HAP-1 (cell line): ENCODE data around the gene PPP6R2.

Source experiments
- DNase-seq, 2 experiments: peaks; one replicate each; pipeline ENCODE4 v3.0.0-alpha.2; 2016 to 2020; ENCODE audit warnings: low spot score in 2 of 2
- H3K27me3 ChIP-seq: fragments of 250-450 bp; sonication (Bioruptor Pico); 2 replicates; pipeline ENCODE4 v1.5.1; 2020; ENCODE audit warnings: low read depth, mild to moderate bottlenecking, moderate library complexity
- H3K36me3 ChIP-seq: fragments of 250-450 bp; sonication (Bioruptor Pico); replicated peaks from 2 replicates; pipeline ENCODE4 v1.5.1; 2020; ENCODE audit warnings: mild to moderate bottlenecking
- H3K4me1 ChIP-seq: fragments of 250-450 bp; sonication (Bioruptor Pico); 2 replicates; pipeline ENCODE4 v1.5.1; 2020; ENCODE audit warnings: mild to moderate bottlenecking
- H3K4me3 ChIP-seq: fragments of 250-450 bp; sonication (Bioruptor Pico); 2 replicates; pipeline ENCODE4 v1.5.1; 2020; ENCODE audit warnings: mild to moderate bottlenecking, moderate library complexity
- H3K9me3 ChIP-seq: fragments of 250-450 bp; sonication (Bioruptor Pico); 2 replicates; pipeline ENCODE4 v1.5.1; 2020; ENCODE audit warnings: mild to moderate bottlenecking, moderate library complexity
- in situ Hi-C: fragments of 300-500 bp; cut with MboI; formaldehyde crosslinking; loops from 3 replicates; pipeline ENCODE4 v1.14.3; 2020; ENCODE audit warnings: low sequenced_read_pairs, inconsistent platforms, mixed read lengths

The PPP6R2 gene

DNA sequence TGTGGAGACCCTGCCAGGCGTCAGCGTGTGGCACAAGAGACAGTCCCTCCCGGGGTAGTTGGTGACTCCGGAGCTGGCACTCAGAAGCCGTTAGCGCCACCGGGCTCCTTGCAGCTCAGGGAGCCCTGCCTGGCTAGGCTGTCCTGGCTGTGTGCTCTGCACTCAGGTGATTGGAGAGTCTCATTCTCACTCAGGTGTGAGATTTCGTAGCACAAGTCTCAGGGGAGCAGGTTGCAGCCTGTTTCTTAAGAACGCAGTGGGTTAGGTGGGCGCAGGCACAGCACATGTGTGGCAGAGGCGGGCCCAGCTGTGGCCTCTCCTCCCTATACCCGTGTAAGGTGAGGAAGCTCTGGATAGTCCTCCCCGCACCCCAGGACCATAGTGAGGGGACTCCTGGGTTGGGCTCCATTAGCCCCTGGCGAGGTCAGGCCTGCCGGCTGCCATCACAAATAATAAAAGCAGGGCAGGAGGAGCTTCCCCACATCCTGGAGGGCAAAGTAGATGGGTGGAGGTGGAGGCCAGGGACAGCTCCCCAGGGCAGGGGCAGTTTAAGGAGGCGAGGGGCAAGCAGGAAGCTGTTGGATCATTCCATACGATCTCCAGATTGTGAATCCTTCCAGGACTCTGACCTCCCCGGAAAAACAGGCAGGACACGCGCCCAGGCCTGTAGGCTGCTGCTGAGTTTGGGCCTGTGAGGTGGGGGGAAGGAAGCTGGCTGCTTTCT, 92.3 kb downstream of the PPP6R2 start:
- in situ Hi-C loops, result no loop called here
- no peak for DNase-seq
- Histone ChIP-seq H3K27me3 (no peaks in the 10 kb centered on the region), H3K4me1 (no peaks in the 10 kb centered on the region), H3K36me3 (peaks cover 55% of the 10 kb centered on the region), H3K9me3 (no peaks in the 10 kb centered on the region), H3K4me3 (no peak overlapping the region)

DNA sequence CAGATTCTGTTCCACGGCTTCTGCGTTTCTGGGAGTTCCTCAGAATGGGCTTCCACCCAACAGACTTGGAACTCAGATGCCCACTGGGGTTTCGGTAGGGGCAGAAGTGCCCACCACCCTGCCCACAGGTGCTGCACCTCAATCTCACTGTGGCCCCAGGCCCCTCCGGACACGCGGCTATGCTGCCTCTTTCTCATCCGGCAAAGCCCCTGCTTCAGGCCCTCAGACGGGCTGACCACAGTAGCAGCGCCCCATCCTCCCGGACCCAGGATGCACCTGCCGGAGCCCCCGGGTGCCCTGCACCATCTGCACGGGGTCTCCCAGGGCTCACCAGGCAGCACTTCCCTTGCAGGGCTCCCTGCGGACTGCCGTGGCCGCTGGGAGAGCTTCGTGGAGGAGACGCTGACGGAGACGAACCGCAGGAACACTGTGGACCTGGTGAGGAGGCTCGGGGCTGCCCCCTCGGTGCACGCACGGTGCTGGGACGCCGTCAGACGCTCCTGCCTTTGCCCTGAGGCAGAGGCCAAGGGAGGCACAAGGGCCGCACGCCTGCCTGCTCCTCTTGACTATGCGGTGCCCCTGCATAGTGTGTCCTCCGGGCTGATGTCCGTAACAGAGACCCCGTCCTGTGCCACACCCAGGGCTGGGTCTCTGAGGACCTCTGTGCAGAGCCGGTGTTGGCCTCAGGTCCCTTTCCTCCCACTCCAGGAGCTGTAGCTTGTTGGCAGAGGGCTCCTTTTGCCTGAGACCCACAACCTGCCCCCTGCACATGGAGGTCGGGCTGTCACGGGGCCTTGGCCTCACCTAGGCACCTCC, 93.1 kb downstream of the PPP6R2 start:
- in situ Hi-C loops, result no loop called here
- H3K36me3 ChIP-seq, result peaks cover 59% of the 10 kb centered on the region
- H3K4me3 ChIP-seq, result no peak overlapping the region
- H3K27me3 ChIP-seq, result no peaks in the 10 kb centered on the region
- no peak for DNase-seq
- no peaks in the 10 kb centered on the region for H3K9me3 ChIP-seq
- no peaks in the 10 kb centered on the region for H3K4me1 ChIP-seq

DNA sequence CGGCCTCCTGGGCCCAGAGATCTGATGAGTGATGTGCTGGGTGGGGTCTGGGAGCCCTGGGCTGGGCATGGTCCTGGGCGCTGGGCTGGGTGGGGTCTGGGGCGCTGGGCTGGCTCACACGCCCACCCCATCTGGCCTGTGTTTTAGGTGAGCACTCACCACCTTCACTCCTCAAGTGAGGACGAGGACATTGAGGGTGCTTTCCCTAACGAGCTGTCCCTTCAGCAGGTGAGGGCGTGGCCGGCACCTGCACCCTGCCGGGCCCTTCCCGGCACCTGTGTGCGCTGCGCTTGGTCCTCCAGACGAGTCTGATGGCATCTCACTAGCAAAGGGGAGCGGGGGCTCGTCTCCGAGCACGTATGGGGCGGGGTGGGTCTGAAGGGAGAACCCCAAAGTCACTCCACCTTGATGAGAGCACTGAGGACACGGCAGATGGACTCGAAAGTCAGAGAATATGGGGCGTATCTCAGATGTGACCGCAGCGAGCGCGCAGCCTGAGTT, 93.8 kb downstream of the PPP6R2 start:
- Histone ChIP-seq H3K36me3 (peaks cover 54% of the 10 kb centered on the region), H3K9me3 (no peaks in the 10 kb centered on the region), H3K4me3 (no peak overlapping the region), H3K27me3 (no peaks in the 10 kb centered on the region), H3K4me1 (no peaks in the 10 kb centered on the region)
- DNase-seq, result no peak
- in situ Hi-C loops, result no loop called here

GRCh38 chr22:50437511-50438304, 94.6 kb downstream of the PPP6R2 start:
- in situ Hi-C loops, result no loop called here
- no peaks in the 10 kb centered on the region for H3K9me3 ChIP-seq
- no peaks in the 10 kb centered on the region for H3K27me3 ChIP-seq
- H3K36me3 ChIP-seq, result peaks cover 47% of the 10 kb centered on the region
- no peak for DNase-seq
- no peaks in the 10 kb centered on the region for H3K4me1 ChIP-seq
- no peak overlapping the region for H3K4me3 ChIP-seq

DNA sequence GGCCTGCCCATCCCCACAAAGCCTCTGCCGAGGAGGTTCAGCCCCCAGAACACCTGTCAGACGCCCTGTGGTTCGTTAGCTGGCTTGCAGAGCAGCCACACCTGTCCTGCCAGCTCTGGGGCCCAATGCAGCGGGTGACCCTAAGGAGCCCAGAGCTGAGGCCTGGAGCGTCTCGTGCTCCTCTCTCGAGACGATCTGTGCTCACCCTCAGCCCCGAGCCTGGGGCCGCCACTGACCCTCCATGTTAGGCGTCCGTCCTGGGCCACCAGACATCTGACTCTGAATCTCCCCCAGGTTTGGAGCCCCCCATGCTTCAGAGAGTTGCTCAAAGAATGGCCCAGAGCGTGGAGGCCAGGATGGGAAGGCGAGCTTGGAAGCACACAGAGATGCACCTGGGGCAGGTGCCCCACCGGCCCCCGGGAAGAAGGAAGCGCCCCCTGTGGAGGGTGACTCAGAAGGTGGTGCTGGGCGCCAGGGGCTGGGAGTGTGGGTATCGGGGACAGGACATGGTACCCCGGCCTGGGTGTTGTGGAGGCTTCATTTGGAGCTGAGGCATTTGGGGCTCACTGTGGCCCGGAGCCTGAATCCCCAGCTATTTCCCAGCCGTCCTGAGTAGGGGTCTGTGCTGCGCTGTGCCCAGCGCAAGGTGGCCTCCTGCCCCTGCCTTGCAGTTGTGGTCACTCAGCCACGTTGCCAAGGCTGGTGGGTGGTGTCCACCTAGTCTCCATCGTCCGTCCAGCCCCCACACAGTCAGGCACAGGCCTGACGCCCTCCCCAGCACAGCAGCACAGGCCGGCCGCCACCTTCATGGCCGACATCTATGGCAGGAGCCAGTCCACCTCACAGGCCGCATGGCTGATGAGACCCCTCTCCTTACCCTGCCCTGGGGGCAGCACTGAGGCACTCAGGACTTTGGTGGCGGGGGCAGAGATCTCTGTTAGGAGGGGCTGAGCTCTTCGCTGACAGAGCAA, 95.5 kb downstream of the PPP6R2 start:
- Histone ChIP-seq H3K36me3 (peaks cover 49% of the 10 kb centered on the region), H3K9me3 (no peaks in the 10 kb centered on the region), H3K4me3 (no peak overlapping the region), H3K27me3 (no peaks in the 10 kb centered on the region), H3K4me1 (no peaks in the 10 kb centered on the region)
- in situ Hi-C loops, result no loop called here
- DNase-seq, result no peak

- in situ Hi-C loops, result no loop called here
- H3K4me3 ChIP-seq, result no peak overlapping the region
- DNase-seq, result no peak
- no peaks in the 10 kb centered on the region for H3K27me3 ChIP-seq
- H3K4me1 ChIP-seq, result no peaks in the 10 kb centered on the region
- H3K9me3 ChIP-seq, result no peaks in the 10 kb centered on the region
- peaks cover 52% of the 10 kb centered on the region for H3K36me3 ChIP-seq
Observed at GRCh38 chr22:50439314-50439870, 96.3 kb downstream of the PPP6R2 start.

DNA sequence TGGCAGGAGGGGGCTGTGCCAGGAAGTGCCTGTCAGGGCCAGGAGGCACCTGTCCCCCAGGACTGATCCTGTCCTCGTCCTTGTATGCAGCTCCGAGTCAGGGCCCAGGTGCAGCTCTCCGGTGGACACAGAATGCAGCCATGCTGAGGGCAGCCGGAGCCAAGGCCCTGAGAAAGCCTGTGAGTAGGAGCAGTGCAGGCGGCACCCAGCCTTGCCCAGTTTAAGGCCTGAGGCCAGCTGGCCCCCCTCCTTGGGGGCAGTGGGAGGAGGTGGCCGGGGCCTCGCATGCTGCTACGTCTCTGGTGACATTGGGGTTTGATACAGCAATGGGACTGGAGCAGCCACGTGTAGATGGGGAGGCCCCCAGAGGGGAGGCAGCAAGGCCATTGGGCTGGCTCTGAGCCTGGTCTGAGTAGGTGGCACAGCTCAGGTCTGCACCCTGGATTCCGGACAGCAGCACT, 96.8 kb downstream of the PPP6R2 start:
- no peak for DNase-seq
- Histone ChIP-seq H3K4me3 (no peak overlapping the region), H3K27me3 (no peaks in the 10 kb centered on the region), H3K4me1 (no peaks in the 10 kb centered on the region), H3K9me3 (no peaks in the 10 kb centered on the region), H3K36me3 (peaks cover 54% of the 10 kb centered on the region)
- in situ Hi-C loops, result no loop called here

DNA sequence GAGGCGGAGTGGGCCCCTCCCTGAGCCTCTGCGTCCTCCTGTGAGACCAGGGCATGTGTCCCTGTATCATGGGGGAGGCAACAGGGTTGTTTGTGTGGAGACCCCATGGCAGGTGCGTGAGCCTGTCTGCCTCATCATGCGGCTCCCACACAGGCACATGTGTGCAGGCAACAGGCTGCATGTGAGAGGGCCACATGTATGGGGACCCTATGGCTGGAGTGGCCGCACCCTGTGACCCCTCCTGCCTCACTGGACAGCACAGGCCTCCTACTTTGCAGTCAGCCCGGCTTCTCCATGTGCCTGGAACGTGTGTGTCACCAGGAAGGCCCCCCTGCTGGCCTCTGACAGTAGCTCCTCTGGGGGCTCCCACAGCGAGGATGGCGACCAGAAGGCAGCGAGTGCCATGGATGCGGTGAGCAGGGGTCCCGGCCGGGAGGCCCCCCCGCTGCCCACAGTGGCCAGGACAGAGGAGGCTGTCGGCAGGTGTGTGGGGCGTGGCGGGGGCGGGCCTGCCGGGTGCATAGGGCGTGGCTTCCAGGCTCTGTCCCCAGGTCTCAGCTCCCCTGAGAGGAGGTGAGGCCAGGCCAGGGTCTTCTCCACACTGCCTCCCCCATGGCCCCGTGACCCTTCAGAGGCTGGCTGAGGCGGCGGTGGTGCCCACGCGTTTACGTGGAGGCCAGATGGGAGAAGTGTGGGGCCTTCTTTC, 97.6 kb downstream of the PPP6R2 start:
- Histone ChIP-seq H3K36me3 (peaks cover 54% of the 10 kb centered on the region), H3K27me3 (no peaks in the 10 kb centered on the region), H3K4me3 (no peak overlapping the region), H3K9me3 (no peaks in the 10 kb centered on the region), H3K4me1 (no peaks in the 10 kb centered on the region)
- in situ Hi-C loops, result no loop called here
- DNase-seq, result no peak

DNA sequence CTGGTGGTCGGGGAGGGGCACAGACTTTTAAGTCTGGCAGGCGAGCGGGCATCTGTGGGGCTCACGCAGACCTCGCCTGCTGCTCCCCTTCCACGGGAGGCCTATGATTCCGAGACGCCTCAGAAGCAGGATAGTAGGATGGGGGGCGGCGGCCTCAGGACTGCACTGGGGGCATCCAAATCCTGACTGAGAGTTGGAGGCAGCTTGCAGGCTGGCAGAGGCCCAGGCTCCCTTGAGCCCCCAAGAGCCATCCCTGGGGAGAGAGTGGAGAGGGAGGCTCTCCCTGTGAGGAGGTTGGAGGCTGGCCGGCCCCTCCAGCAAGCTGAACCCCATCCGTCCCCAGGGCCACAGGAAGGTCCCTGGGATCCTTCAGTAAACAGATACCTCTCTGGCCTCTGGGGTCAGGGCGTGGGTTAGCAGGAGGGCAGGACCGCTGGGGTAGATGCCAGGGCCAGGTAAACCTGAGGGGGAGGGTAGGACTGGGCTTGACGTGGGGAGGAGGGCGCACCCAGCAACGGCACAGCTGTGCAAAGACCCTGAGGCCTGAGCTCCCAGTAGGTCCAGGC, 98.4 kb downstream of the PPP6R2 start:
- H3K4me1 ChIP-seq, result no peaks in the 10 kb centered on the region

DNA sequence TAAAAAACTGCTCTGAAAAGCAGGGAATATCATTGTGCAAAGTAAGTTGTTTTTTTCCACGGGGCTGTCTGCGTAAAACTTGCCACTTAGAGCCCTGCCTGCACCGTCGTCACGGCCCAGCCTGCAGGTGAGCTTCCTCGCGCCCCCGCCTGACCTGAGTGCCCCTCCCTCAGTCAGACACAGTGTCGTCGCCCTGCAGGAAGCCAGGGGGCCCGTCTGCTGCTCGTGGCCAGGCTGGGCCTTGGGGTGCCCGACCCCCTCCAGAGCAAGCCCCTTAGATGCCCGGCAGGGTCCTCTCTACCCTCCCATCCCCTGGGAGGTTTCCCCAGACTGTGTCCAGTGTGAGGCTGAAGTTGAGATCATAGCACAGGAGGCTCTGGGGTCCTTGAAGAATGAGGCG, 100.1 kb downstream of the PPP6R2 start:
- no peaks in the 10 kb centered on the region for H3K4me1 ChIP-seq
- no peak overlapping the region for H3K4me3 ChIP-seq
- H3K36me3 ChIP-seq, result peaks cover 67% of the 10 kb centered on the region
- no peaks in the 10 kb centered on the region for H3K9me3 ChIP-seq
- in situ Hi-C loops, result no loop called here
- H3K27me3 ChIP-seq, result no peaks in the 10 kb centered on the region
- no peak for DNase-seq

More for the DNA sequence above, 98.4 kb downstream of the PPP6R2 start:
- no peak for DNase-seq
- no peak overlapping the region for H3K4me3 ChIP-seq
- peaks cover 59% of the 10 kb centered on the region for H3K36me3 ChIP-seq
- in situ Hi-C loops, result no loop called here
- H3K27me3 ChIP-seq, result no peaks in the 10 kb centered on the region
- H3K9me3 ChIP-seq, result no peaks in the 10 kb centered on the region

GRCh38 chr22:50443801-50444625, 100.9 kb downstream of the PPP6R2 start:
- no peak for DNase-seq
- H3K4me1 ChIP-seq, result no peaks in the 10 kb centered on the region
- H3K36me3 ChIP-seq, result peaks cover 67% of the 10 kb centered on the region
- no peak overlapping the region for H3K4me3 ChIP-seq
- in situ Hi-C loops, result no loop called here
- no peaks in the 10 kb centered on the region for H3K27me3 ChIP-seq
- no peaks in the 10 kb centered on the region for H3K9me3 ChIP-seq
